AG09309 (cell line): Measurements from ENCODE around the gene FMNL2.

Experiments used
- DNase-seq: peaks from one replicate; pipeline ENCODE4 v3.0.0-alpha.2; 2010; ENCODE audit warnings: low read depth
- H3K4me3 ChIP-seq: 2 replicates; pipeline ENCODE4 v1.5.1; 2011; ENCODE audit warnings: mild to moderate bottlenecking, low read depth, low read length, moderate library complexity; ENCODE audit not compliant: control insufficient read depth
- TF ChIP-seq, protein P1 (sequence below): IDR thresholded peaks from 2 replicates; pipeline ENCODE4 v1.5.1; 2011; ENCODE audit warnings: mild to moderate bottlenecking, low read depth, low read length, inconsistent platforms; ENCODE audit not compliant: insufficient read depth, control insufficient read depth; ENCODE audit errors: missing control alignments

FMNL2 gene

DNA sequence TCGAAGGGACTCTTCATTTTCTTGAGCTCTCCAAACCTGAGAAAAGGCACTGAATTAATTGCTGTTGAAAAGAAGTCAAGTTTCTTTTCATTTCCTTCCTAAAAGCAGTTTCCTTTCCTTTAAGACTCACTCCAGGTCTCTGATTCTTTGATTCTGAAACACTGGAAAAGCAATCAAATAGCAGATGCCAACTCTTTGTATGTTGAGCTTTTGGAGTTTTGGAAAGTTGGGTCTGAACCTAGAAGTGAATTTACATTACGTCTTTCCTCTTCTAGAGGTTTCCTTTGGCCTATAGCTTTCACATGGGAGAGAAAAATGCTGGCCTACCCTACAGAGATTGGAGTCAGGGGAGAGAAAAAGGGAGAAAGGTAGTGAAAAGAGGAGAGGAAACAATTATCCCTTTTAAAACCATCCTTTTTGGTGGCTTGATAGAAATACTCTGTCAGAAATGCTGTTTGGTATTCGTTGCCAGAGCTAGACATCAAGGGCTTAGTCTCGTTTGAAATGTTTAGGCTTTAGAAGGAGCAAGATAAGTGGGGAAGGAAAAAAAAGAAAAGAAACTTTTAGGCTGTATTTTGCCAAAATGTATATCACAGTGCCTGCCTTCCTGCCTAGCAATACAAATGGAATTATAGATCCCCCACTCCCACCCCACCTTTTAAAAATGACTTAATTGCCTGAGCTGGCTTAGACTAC lies 194.6 kb downstream of the FMNL2 start:
- H3K4me3 ChIP-seq, result no peak overlapping the region
- TF ChIP-seq, protein P1, sequence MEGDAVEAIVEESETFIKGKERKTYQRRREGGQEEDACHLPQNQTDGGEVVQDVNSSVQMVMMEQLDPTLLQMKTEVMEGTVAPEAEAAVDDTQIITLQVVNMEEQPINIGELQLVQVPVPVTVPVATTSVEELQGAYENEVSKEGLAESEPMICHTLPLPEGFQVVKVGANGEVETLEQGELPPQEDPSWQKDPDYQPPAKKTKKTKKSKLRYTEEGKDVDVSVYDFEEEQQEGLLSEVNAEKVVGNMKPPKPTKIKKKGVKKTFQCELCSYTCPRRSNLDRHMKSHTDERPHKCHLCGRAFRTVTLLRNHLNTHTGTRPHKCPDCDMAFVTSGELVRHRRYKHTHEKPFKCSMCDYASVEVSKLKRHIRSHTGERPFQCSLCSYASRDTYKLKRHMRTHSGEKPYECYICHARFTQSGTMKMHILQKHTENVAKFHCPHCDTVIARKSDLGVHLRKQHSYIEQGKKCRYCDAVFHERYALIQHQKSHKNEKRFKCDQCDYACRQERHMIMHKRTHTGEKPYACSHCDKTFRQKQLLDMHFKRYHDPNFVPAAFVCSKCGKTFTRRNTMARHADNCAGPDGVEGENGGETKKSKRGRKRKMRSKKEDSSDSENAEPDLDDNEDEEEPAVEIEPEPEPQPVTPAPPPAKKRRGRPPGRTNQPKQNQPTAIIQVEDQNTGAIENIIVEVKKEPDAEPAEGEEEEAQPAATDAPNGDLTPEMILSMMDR, result no peak
- no peak for DNase-seq

DNA sequence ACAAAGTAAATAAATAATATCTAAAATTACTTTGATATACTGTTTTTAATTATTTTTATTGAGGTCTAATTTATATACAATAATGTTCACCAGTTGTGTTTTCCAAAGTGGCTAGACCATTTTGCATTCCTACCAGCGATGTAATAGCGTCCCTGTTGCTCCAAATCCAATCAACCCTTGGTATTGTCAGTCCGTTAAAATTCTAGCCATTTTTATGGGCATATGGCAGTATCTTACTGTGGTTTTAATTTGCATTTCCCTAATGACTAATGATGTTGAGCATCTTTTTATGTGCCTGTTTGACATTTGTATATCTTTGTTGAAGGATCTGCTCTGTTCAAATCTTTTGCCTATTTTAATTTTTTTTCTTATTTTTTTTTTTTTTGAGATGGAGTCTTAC lies 197.3 kb downstream of the FMNL2 start:
- DNase-seq, result peak; percentile 47
- H3K4me3 ChIP-seq, result no peak overlapping the region
- TF ChIP-seq, protein P1, result no peak

DNA sequence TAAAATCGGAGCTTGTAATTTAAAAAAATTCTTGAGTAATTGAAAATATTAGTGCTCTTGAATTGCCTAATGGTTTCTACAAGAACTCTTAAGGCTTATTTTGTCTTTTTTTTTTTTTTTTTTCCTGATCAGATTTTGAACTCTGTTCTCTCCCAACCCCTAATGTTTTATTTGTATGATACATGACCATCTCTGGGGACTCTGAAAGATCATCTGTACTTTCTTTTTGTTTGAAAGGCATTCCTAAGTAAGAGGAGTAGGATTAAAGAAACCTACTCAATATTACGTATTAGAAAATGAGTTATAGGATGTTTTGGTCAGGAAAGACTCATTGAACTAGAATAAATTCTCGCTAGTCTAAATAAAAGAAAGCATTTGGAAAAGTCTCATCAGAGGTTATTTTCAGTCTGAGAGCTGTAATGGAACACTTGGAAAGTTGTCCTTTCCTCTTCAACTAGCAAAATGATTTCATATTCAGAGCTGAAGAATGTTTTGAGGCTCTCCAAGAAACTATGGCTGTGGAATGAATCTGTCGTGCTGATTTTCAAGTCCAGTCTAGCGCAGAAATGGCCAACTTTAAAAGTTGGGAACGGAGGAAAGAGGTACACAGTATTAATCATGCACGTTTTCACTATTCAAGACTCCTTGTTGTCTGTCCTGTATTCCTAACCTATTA lies 199.6 kb downstream of the FMNL2 start:
- no peak overlapping the region for H3K4me3 ChIP-seq
- DNase-seq, result no peak
- TF ChIP-seq, protein P1, result no peak

DNA sequence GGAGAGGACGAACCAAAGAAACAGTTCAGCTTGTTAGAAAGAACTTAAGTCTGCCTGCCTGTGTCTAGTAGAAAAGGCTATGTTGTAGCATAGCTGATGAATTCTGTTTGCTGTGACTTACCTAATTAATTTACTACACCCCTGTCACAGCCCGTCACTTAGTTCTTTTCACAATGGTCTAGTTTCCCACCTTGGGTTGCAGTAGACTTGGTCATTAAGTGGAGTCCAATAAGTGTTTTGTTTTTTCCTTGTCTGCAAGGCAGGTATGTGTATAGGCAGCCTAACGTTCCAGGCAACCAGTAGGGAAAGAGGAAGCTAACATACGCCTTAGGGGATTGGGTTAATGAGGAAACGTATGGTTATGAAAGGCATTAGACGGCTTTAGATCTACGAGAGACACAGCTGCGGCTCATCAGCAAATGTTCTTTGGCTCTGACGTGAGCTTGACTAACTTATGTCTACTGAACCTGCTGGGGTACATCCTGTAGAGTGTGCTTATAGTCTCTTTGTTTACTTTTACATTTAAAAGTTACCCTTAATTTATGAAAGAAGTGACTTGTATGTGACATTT lies 202.2 kb downstream of the FMNL2 start:
- no peak overlapping the region for H3K4me3 ChIP-seq
- TF ChIP-seq, protein P1, result no peak
- no peak for DNase-seq

DNA sequence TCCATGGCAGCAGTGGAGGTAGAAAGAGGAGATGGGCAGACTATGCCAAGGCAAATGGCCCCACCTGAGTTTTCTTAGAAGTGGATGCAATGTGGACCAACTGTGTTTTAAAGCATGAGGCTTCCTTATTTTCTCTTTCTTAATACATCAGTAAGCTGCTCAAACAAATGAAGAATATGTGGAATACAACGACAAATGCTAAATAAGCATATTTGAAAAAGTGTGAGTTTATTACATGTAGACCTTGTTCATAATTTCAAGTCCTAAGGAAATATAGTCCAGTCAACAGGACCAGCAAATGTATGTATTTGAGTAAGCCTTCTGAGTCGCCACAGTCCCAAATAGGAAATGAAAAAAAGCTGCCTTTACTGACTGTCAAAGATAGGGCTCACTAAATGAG lies 204.4 kb downstream of the FMNL2 start:
- TF ChIP-seq, protein P1, result no peak
- H3K4me3 ChIP-seq, result no peak overlapping the region
- DNase-seq, result no peak

DNA sequence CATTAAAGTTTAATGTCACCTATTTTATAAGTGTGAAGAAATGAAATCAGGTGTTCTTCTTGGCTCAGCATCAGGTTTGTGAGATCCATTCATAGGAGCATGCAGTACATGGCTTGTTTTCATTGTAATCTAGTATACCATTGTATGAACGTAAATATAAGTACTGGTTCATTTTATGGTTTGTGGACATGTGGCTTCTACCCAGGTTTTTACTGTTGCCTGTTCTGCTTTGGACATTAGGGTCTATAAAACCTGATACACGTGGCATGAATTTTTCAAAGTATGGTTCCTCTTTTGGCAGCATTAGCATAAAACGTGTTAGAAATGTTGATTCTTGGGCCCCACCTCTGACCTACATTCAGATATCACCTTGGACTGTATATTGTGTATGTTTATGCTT lies 206.7 kb downstream of the FMNL2 start:
- TF ChIP-seq, protein P1, result no peak
- DNase-seq, result no peak
- no peak overlapping the region for H3K4me3 ChIP-seq
